CD14-positive monocyte (primary cell): Measurements from ENCODE around the gene ILK. TPM values are rescaled to one million over a fixed set of nuclear protein-coding genes. Genes with fewer than 3 reads are reported as not detected.

ENCODE experiments used
- DNase-seq, 3 donors: peaks; one replicate each; pipeline ENCODE4 v3.0.0-alpha.2; 2011 to 2022
- H2AFZ ChIP-seq: 2 replicates; pipeline ENCODE4 v1.6.0; 2012; ENCODE audit warnings: mild to moderate bottlenecking, low read depth, low read length, inconsistent platforms; ENCODE audit not compliant: insufficient read depth, poor library complexity, severe bottlenecking
- H3K27ac ChIP-seq, 2 donors: 1 replicate in 1 of 2; 2 replicates in 1 of 2; pipeline ENCODE4 v1.5.1; 2012 to 2013; ENCODE audit warnings: low read length in 2 of 2, control low read depth in 1 of 2, inconsistent platforms in 1 of 2, low read depth in 1 of 2, mild to moderate bottlenecking in 1 of 2
- H3K27me3 ChIP-seq, 2 donors: one replicate each; pipeline versions ENCODE4 v1.6.0 to v1.6.1; 2011 to 2013; ENCODE audit warnings: low read length in 2 of 2; ENCODE audit not compliant: control insufficient read depth in 2 of 2, insufficient read depth in 2 of 2
- H3K36me3 ChIP-seq, 2 donors: replicated peaks in 1 of 2; 1 replicate in 1 of 2; 2 replicates in 1 of 2; pipeline versions ENCODE4 v1.5.1 to v1.6.1; 2012 to 2013; ENCODE audit warnings: low read length in 2 of 2, control low read depth in 1 of 2, inconsistent platforms in 1 of 2, mild to moderate bottlenecking in 1 of 2; ENCODE audit not compliant: insufficient read depth in 2 of 2, control insufficient read depth in 1 of 2
- H3K4me1 ChIP-seq, 2 donors: 1 replicate in 1 of 2; 2 replicates in 1 of 2; pipeline versions ENCODE4 v1.5.1 to v1.6.1; 2012 to 2013; ENCODE audit warnings: low read length in 2 of 2, control low read depth in 1 of 2, inconsistent platforms in 1 of 2, mild to moderate bottlenecking in 1 of 2, moderate library complexity in 1 of 2; ENCODE audit not compliant: insufficient read depth in 2 of 2, control insufficient read depth in 1 of 2
- H3K4me2 ChIP-seq: replicated peaks from 2 replicates; pipeline ENCODE3; 2012; ENCODE audit warnings: low read length, moderate library complexity, mild to moderate bottlenecking; ENCODE audit not compliant: poor library complexity, severe bottlenecking; ENCODE audit errors: extremely low read depth
- H3K4me3 ChIP-seq, 3 experiments: fragments of 200-600 bp in 1 of 3; sonication (generic) in 1 of 3; replicated peaks in 1 of 3; 1 replicate in 2 of 3; 2 replicates in 1 of 3; pipeline ENCODE4 v1.5.1; 2011 to 2013; ENCODE audit warnings: low read length in 3 of 3, mild to moderate bottlenecking in 3 of 3, control low read depth in 2 of 3, low read depth in 2 of 3, inconsistent platforms in 1 of 3, moderate library complexity in 1 of 3
- H3K79me2 ChIP-seq: 2 replicates; pipeline ENCODE4 v1.6.0; 2012; ENCODE audit warnings: mild to moderate bottlenecking, control low read depth, inconsistent platforms, low read length, moderate library complexity; ENCODE audit not compliant: insufficient read depth
- H3K9ac ChIP-seq: 2 replicates; pipeline ENCODE4 v1.6.0; 2017; ENCODE audit warnings: low read length, mild to moderate bottlenecking; ENCODE audit not compliant: insufficient read depth, poor library complexity, severe bottlenecking
- H3K9me3 ChIP-seq, 2 donors: replicated peaks in 1 of 2; 1 replicate in 1 of 2; 2 replicates in 1 of 2; pipeline versions ENCODE4 v1.5.1 to v1.6.1; 2012 to 2013; ENCODE audit warnings: low read length in 2 of 2, control low read depth in 1 of 2; ENCODE audit not compliant: control insufficient read depth in 1 of 2, insufficient read depth in 1 of 2
- H4K20me1 ChIP-seq: 2 replicates; pipeline ENCODE4 v1.6.0; 2012; ENCODE audit warnings: mild to moderate bottlenecking, low read length, control low read depth, moderate library complexity; ENCODE audit not compliant: insufficient read depth
- H3K27ac Mint-ChIP-seq, 7 donors: one replicate each; pipeline ENCODE4 v1.8.0; 2020; ENCODE audit warnings: mild to moderate bottlenecking in 7 of 7, mixed read lengths in 7 of 7, moderate library complexity in 6 of 7, inconsistent platforms in 2 of 7
- H3K27me3 Mint-ChIP-seq, 3 donors: one replicate each; pipeline ENCODE4 v1.8.0; 2021 to 2022; ENCODE audit warnings: low read depth in 3 of 3, mild to moderate bottlenecking in 3 of 3, mixed read lengths in 3 of 3, moderate library complexity in 3 of 3, inconsistent platforms in 1 of 3
- H3K36me3 Mint-ChIP-seq, 2 donors: one replicate each; pipeline ENCODE4 v1.8.0; 2020; ENCODE audit warnings: mixed read lengths in 2 of 2, inconsistent platforms in 1 of 2, mild to moderate bottlenecking in 1 of 2
- H3K4me1 Mint-ChIP-seq: one replicate; pipeline ENCODE4 v1.8.0; 2020; ENCODE audit warnings: mild to moderate bottlenecking, mixed read lengths
- H3K4me3 Mint-ChIP-seq, 2 donors: one replicate each; pipeline ENCODE4 v1.8.0; 2020; ENCODE audit warnings: mild to moderate bottlenecking in 2 of 2, mixed read lengths in 2 of 2, moderate library complexity in 1 of 2
- H3K9me3 Mint-ChIP-seq, 7 donors: one replicate each; pipeline ENCODE4 v1.8.0; 2020 to 2022; ENCODE audit warnings: mixed read lengths in 7 of 7, mild to moderate bottlenecking in 6 of 7, moderate library complexity in 6 of 7, inconsistent platforms in 2 of 7
- WGBS: methylation state at CpG from one replicate; pipeline ENCODE4 v1.1.5; 2013; ENCODE audit warnings: missing lambda C conversion rate; ENCODE audit not compliant: insufficient coverage; 5-methylcytosine and 5-hydroxymethylcytosine counted together
- intact Hi-C, 2 donors: fragments of 100-400 bp; cut with micrococcal nuclease; formaldehyde crosslinking; loops; one replicate each; pipeline versions ENCODE4 v1.15.0 to v1.15.1; 2023
- polyA plus RNA-seq, 3 donors: library from polyadenylated mRNA; depleted of rRNA in 1 of 3; unstranded in 2 of 3; stranded (reverse) in 1 of 3; fragments of 300-500 nt in 2 of 3; fragments of >200 nt in 1 of 3; fragmentation: Illumina TruSeq in 2 of 3; gene quantifications; 1 replicate in 2 of 3; 2 replicates in 1 of 3; pipeline ENCODE4 v1.2.3, GENCODE V29; 2012 to 2021
- TF ChIP-seq, protein P1 (sequence below): fragments of 200-600 bp; IDR thresholded peaks from one replicate; pipeline ENCODE4 v1.8.0; 2022; ENCODE audit warnings: antibody characterized with exemption, mild to moderate bottlenecking

The ILK gene
- polyA plus RNA-seq, 3 donors = 165 to 271 (median 250) TPM

DNA sequence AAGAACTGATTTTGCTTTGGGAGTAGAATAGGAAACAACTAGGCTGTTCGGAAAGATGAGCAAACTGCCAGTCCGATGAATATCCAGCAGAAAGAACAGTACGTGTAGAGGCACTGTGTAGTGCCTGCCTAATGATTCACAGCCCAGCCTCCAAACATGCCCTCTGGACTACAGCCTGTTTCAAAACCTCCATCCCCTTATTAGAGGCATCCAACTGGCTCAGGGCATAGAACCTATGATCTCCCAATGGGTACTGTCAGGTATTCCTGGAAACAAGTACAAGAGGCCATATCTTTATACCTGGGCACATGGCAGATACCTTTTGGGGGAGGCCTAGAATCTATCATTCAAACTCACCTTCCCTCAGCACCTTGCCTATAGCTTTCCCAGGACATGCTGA, 5.0 kb upstream of the ILK start:
- Mint-ChIP-seq H3K9me3 (peaks cover 0 to 1% (median 0%) of the 10 kb centered on the region in 7 donors), H3K27ac (peak overlapping the region in 1 of 7 donors; percentile 12), H3K4me3 (no peak overlapping the region), H3K4me1 (peaks cover 2% of the 10 kb centered on the region), H3K36me3 (peaks cover 65 to 78% of the 10 kb centered on the region in 2 donors), H3K27me3 (peaks cover 0 to 2% (median 2%) of the 10 kb centered on the region in 3 donors)
- Histone ChIP-seq H3K27me3 (no peaks in the 10 kb centered on the region), H3K9me3 (no peaks in the 10 kb centered on the region), H3K4me2 (no peak overlapping the region), H3K4me3 (no peak overlapping the region), H3K4me1 (peaks cover 15 to 18% of the 10 kb centered on the region in 2 donors), H4K20me1 (peaks cover 36% of the 10 kb centered on the region), H3K27ac (no peak overlapping the region), H3K36me3 (peaks cover 69 to 81% of the 10 kb centered on the region in 2 donors), H3K79me2 (peaks cover 53% of the 10 kb centered on the region), H3K9ac (no peak overlapping the region), H2AFZ (no peak overlapping the region)
- TF ChIP-seq, protein P1, sequence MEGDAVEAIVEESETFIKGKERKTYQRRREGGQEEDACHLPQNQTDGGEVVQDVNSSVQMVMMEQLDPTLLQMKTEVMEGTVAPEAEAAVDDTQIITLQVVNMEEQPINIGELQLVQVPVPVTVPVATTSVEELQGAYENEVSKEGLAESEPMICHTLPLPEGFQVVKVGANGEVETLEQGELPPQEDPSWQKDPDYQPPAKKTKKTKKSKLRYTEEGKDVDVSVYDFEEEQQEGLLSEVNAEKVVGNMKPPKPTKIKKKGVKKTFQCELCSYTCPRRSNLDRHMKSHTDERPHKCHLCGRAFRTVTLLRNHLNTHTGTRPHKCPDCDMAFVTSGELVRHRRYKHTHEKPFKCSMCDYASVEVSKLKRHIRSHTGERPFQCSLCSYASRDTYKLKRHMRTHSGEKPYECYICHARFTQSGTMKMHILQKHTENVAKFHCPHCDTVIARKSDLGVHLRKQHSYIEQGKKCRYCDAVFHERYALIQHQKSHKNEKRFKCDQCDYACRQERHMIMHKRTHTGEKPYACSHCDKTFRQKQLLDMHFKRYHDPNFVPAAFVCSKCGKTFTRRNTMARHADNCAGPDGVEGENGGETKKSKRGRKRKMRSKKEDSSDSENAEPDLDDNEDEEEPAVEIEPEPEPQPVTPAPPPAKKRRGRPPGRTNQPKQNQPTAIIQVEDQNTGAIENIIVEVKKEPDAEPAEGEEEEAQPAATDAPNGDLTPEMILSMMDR = no peak
- 97% methylated on average over 3 of the region's 3 CpGs for WGBS
- intact Hi-C loops = no loop called here
- DNase-seq = peak in 1 of 3 donors; percentile 2

DNA sequence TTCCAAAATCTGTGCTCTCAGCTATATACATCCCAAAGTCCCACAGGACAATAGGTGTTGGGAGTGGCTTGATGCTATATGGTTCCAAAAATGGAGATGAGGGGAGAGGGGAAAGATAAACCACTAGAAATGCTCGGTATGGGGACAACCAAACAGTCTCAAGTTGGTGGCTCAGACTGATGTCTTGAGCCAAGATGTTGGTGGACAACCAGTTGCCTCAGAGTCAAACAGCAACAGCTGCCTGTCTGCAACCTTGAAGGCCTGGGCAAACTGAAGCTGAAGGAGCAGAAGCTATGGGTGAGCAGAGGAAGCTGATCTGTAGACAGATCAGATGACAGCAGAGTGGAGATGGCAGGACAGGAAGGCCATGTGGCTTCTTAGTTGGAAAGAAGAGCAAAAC, 4.1 kb upstream of the ILK start:
- Histone ChIP-seq H3K27me3 (no peaks in the 10 kb centered on the region), H3K9ac (no peak overlapping the region), H3K9me3 (no peaks in the 10 kb centered on the region), H3K4me3 (no peak overlapping the region), H3K27ac (peak overlapping the region in 1 of 2 donors; percentile 4), H3K79me2 (peaks cover 61% of the 10 kb centered on the region), H3K36me3 (peaks cover 62 to 72% of the 10 kb centered on the region in 2 donors), H3K4me1 (peaks cover 19 to 22% of the 10 kb centered on the region in 2 donors), H4K20me1 (peaks cover 36% of the 10 kb centered on the region), H3K4me2 (no peak overlapping the region), H2AFZ (no peak overlapping the region)
- H3K36me3 Mint-ChIP-seq = peaks cover 56 to 69% of the 10 kb centered on the region in 2 donors
- H3K27ac Mint-ChIP-seq = peak overlapping the region in 1 of 7 donors; percentile 58
- peaks cover 0 to 2% (median 0%) of the 10 kb centered on the region in 3 donors for H3K27me3 Mint-ChIP-seq
- DNase-seq = no peak
- intact Hi-C loops = no loop called here
- peaks cover 2% of the 10 kb centered on the region for H3K4me1 Mint-ChIP-seq
- TF ChIP-seq, protein P1 = no peak
- 100% methylated on average over 1 of the region's 1 CpG for WGBS
- peaks cover 0 to 1% (median 0%) of the 10 kb centered on the region in 7 donors for H3K9me3 Mint-ChIP-seq
- H3K4me3 Mint-ChIP-seq = no peak overlapping the region
